ENCODE results near the gene ABCC5. TPM values are rescaled to one million over a fixed set of nuclear protein-coding genes. Genes with fewer than 3 reads are reported as not detected.
"Not testable (repeated sequence)": the region's sequence is repeated elsewhere in the genome, so short reads cannot be mapped to it uniquely, and the experiment has no call there.

ABCC5 gene
- total RNA-seq, 1 experiment from 2014 or later: 37.6 TPM

GRCh38 chr3:184008161-184008560, 9.5 kb downstream of the ABCC5 start:
- Histone ChIP-seq H3K9me3 (ENCODE audit: control insufficient read depth, low read depth, low read length) (no peaks in the 10 kb centered on the region), H3K4ac (ENCODE audit: low read depth, low read length) (no peak overlapping the region), H4K8ac (replicated peaks; ENCODE audit: insufficient read length, low read depth, low read length) (no peak overlapping the region), H3K27ac (ENCODE audit: insufficient read length, low read depth, low read length) (no peak overlapping the region), H2BK15ac (ENCODE audit: low read depth, low read length) (no peak overlapping the region), H3K79me1 (ENCODE audit: insufficient read depth, low read depth, low read length, poor library complexity, severe bottlenecking) (no peaks in the 10 kb centered on the region), H3K18ac (ENCODE audit: insufficient read length, low read depth, low read length) (no peak overlapping the region), H3T11ph (ENCODE audit: low read length) (no peak overlapping the region), H2BK120ac (ENCODE audit: low read depth, low read length, poor library complexity, severe bottlenecking) (no peak overlapping the region), H3K4me2 (ENCODE audit: insufficient read depth, insufficient read length, low read length) (no peak overlapping the region), H2BK5ac (ENCODE audit: insufficient read length, low read length) (no peak overlapping the region), H2BK20ac (ENCODE audit: low read depth, low read length, poor library complexity, severe bottlenecking) (no peak overlapping the region), H2BK12ac (ENCODE audit: insufficient read length, low read depth, low read length) (no peak overlapping the region), H3K14ac (ENCODE audit: insufficient read depth, low read length) (no peak overlapping the region), H3K79me2 (ENCODE audit: insufficient read depth, low read length) (no peaks in the 10 kb centered on the region), H3K23ac (ENCODE audit: insufficient read length, low read depth, low read length) (no peak overlapping the region), H3K4me1 (ENCODE audit: insufficient read depth, low read length) (no peaks in the 10 kb centered on the region), H3K9ac (ENCODE audit: extremely low read depth, insufficient read length, low read length) (no peak overlapping the region), H3K56ac (ENCODE audit: insufficient read length, low read depth, low read length) (no peak overlapping the region), H3K23me2 (ENCODE audit: insufficient read length, low read depth, low read length, poor library complexity, severe bottlenecking) (peaks cover 3% of the 10 kb centered on the region), H3K27me3 (ENCODE audit: insufficient read depth, low read length) (no peaks in the 10 kb centered on the region), H4K20me1 (ENCODE audit: control insufficient read depth, insufficient read depth, insufficient read length) (no peaks in the 10 kb centered on the region), H2AFZ (ENCODE audit: low read length) (no peak overlapping the region), H4K91ac (ENCODE audit: insufficient read length, low read depth, low read length) (no peak overlapping the region), H4K5ac (ENCODE audit: insufficient read length, low read depth, low read length) (no peak overlapping the region), H2AK5ac (ENCODE audit: insufficient read length, low read length) (no peak overlapping the region)
- DNase-seq: no peak
- H3K36me3 Mint-ChIP-seq (ENCODE audit: insufficient read depth in 1 of 3, low read depth in 3 of 3): peaks cover 20 to 41% (median 22%) of the 10 kb centered on the region in 3 experiments
- H3K4me1 Mint-ChIP-seq: peaks cover 10% of the 10 kb centered on the region in 2 experiments
- H3K27me3 Mint-ChIP-seq (ENCODE audit: low read depth): no peaks in the 10 kb centered on the region
- 0 out of 7 replicates have a peak overlapping the region, but pooled peaks of 1 of the 3 experiments have one; percentile 29 for H3K27ac Mint-ChIP-seq
- no peak for TF ChIP-seq CTCF (conservative IDR thresholded peaks at IDR 0.05)
- H3K4me3 Mint-ChIP-seq: no peak overlapping the region
- no CpG with 5 or more reads among the region's 3 CpGs for WGBS (ENCODE audit: extremely low coverage, insufficient read length, low lambda C conversion rate)
- H3K9me3 Mint-ChIP-seq: no peaks in the 10 kb centered on the region

GRCh38 chr3:184007143-184007813, 10.4 kb downstream of the ABCC5 start:
- not testable (repeated sequence) for H4K91ac ChIP-seq (ENCODE audit: insufficient read length, low read depth, low read length); H3K4me3 Mint-ChIP-seq; H3K23me2 ChIP-seq (ENCODE audit: insufficient read length, low read depth, low read length, poor library complexity, severe bottlenecking); H3K79me2 ChIP-seq (ENCODE audit: insufficient read depth, low read length); H4K8ac ChIP-seq (replicated peaks; ENCODE audit: insufficient read length, low read depth, low read length); H4K20me1 ChIP-seq (ENCODE audit: control insufficient read depth, insufficient read depth, insufficient read length); H3K27me3 ChIP-seq (ENCODE audit: insufficient read depth, low read length); H2AK5ac ChIP-seq (ENCODE audit: insufficient read length, low read length); H3K27ac Mint-ChIP-seq; H3K27me3 Mint-ChIP-seq (ENCODE audit: low read depth); H3K18ac ChIP-seq (ENCODE audit: insufficient read length, low read depth, low read length); H3K56ac ChIP-seq (ENCODE audit: insufficient read length, low read depth, low read length); H3K4me2 ChIP-seq (ENCODE audit: insufficient read depth, insufficient read length, low read length); H2BK12ac ChIP-seq (ENCODE audit: insufficient read length, low read depth, low read length); H3K23ac ChIP-seq (ENCODE audit: insufficient read length, low read depth, low read length); H3K9ac ChIP-seq (ENCODE audit: extremely low read depth, insufficient read length, low read length); H3K79me1 ChIP-seq (ENCODE audit: insufficient read depth, low read depth, low read length, poor library complexity, severe bottlenecking); H3T11ph ChIP-seq (ENCODE audit: low read length); H3K9me3 ChIP-seq (ENCODE audit: control insufficient read depth, low read depth, low read length); DNase-seq; H2BK5ac ChIP-seq (ENCODE audit: insufficient read length, low read length); H2BK15ac ChIP-seq (ENCODE audit: low read depth, low read length); H2BK20ac ChIP-seq (ENCODE audit: low read depth, low read length, poor library complexity, severe bottlenecking); H3K27ac ChIP-seq (ENCODE audit: insufficient read length, low read depth, low read length); H3K4me1 ChIP-seq (ENCODE audit: insufficient read depth, low read length); H2BK120ac ChIP-seq (ENCODE audit: low read depth, low read length, poor library complexity, severe bottlenecking); H3K14ac ChIP-seq (ENCODE audit: insufficient read depth, low read length); H3K9me3 Mint-ChIP-seq; H3K4ac ChIP-seq (ENCODE audit: low read depth, low read length); H4K5ac ChIP-seq (ENCODE audit: insufficient read length, low read depth, low read length); H2AFZ ChIP-seq (ENCODE audit: low read length)
- H3K36me3 Mint-ChIP-seq (ENCODE audit: insufficient read depth in 1 of 3, low read depth in 3 of 3): peaks cover 16 to 35% (median 16%) of the 10 kb centered on the region in 3 experiments
- WGBS (ENCODE audit: extremely low coverage, insufficient read length, low lambda C conversion rate): no CpG with 5 or more reads among the region's 11 CpGs
- peaks cover 10% of the 10 kb centered on the region in 2 experiments for H3K4me1 Mint-ChIP-seq
